ENCODE results near the gene AP1S1.

The AP1S1 gene

DNA sequence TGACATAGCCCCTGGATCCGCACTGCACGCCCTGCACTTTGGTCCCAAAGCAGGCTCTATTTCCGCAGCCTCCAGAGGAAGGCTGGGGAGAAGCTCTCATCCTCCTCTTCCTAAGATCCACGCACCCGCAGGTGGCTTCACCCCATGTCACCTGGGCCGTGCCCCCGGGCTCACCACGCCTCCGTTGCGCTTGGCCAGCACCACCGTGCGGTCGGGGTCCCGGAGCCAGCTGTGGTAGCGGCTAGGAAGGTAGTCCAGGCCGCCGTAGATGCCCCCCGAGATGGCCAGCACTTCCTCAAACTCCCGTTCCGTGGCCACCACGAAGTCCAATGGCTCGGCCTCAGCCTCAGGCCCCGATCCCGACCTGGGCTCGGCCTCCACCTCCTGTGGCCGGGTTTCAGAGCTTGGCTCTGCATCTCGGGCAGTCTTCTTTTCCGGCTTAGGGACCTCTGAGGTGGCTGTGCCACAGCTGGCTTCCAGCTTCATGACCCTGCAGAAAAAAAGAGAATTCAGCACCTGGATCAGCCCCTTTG is 20.1 kb downstream of the AP1S1 start:
- TF ChIP-seq, protein P1, sequence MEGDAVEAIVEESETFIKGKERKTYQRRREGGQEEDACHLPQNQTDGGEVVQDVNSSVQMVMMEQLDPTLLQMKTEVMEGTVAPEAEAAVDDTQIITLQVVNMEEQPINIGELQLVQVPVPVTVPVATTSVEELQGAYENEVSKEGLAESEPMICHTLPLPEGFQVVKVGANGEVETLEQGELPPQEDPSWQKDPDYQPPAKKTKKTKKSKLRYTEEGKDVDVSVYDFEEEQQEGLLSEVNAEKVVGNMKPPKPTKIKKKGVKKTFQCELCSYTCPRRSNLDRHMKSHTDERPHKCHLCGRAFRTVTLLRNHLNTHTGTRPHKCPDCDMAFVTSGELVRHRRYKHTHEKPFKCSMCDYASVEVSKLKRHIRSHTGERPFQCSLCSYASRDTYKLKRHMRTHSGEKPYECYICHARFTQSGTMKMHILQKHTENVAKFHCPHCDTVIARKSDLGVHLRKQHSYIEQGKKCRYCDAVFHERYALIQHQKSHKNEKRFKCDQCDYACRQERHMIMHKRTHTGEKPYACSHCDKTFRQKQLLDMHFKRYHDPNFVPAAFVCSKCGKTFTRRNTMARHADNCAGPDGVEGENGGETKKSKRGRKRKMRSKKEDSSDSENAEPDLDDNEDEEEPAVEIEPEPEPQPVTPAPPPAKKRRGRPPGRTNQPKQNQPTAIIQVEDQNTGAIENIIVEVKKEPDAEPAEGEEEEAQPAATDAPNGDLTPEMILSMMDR (IDR thresholded peaks at IDR 0.05; ENCODE audit: borderline replicate concordance, insufficient read depth, low read depth, low read length), result no peak
- H3K4me3 ChIP-seq (ENCODE audit: low read depth, low read length), result no peak overlapping the region

GRCh38 chr7:101175664-101176063 is 21.4 kb downstream of the AP1S1 start:
- TF ChIP-seq, protein P1 (IDR thresholded peaks at IDR 0.05; ENCODE audit: borderline replicate concordance, insufficient read depth, low read depth, low read length), result no peak
- no peak overlapping the region for H3K4me3 ChIP-seq (ENCODE audit: low read depth, low read length)

GRCh38 chr7:101177644-101178043 is 23.4 kb downstream of the AP1S1 start:
- TF ChIP-seq, protein P1 (IDR thresholded peaks at IDR 0.05; ENCODE audit: borderline replicate concordance, insufficient read depth, low read depth, low read length), result no peak
- H3K4me3 ChIP-seq (ENCODE audit: low read depth, low read length), result no peak overlapping the region

DNA sequence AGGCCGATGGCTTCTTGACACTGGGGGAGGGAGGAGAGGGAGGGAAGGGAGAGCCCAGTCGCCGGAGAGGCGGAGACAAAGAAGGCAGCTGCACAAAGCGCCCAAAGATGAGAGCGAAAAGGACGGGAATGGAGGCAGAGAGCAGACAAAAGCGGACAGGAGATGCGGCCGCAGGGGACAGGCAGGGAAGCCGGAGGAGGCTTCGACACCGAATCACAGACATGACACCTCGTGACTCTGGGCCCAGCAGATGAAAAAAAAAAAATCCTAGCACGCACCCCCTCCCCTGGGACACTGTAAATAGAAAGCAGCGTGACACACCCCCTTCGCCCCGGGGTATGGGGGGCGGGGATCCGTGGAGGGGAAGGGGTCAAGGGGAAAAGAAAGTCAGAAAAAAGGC is 24.8 kb downstream of the AP1S1 start:
- TF ChIP-seq, protein P1 (IDR thresholded peaks at IDR 0.05; ENCODE audit: borderline replicate concordance, insufficient read depth, low read depth, low read length), result no peak
- no peak overlapping the region for H3K4me3 ChIP-seq (ENCODE audit: low read depth, low read length)

GRCh38 chr7:101179713-101180112 is 25.4 kb downstream of the AP1S1 start:
- TF ChIP-seq, protein P1 (IDR thresholded peaks at IDR 0.05; ENCODE audit: borderline replicate concordance, insufficient read depth, low read depth, low read length), result no peak
- no peak overlapping the region for H3K4me3 ChIP-seq (ENCODE audit: low read depth, low read length)

- H3K4me3 ChIP-seq (ENCODE audit: low read depth, low read length), result no peak within 1 kb of the TSS
Observed at GRCh38 chr7:101180130-101180755, 26.0 kb downstream of the AP1S1 start, which contains the start of gene NAT16. Gene NAT16, minus strand, starts transcription at chr7:101180293. Its CDS starts 5,486 bp downstream, at chr7:101174807.

More at GRCh38 chr7:101180130-101180755, 26.0 kb downstream of the AP1S1 start, which contains the start of gene NAT16:
- TF ChIP-seq, protein P1 (IDR thresholded peaks at IDR 0.05; ENCODE audit: borderline replicate concordance, insufficient read depth, low read depth, low read length), result no peak
